H1 (cell line): ENCODE measurements around the gene BRMS1L. TPM values are rescaled to one million over a fixed set of nuclear protein-coding genes. Genes with fewer than 3 reads are reported as not detected.

Experiments
- CTCF ChIA-PET: fragments of 300-600 bp; sonication (Branson Sonifier 250); formaldehyde crosslinking; loops from one replicate; lab custom pipeline; 2021; ENCODE audit not compliant: partially characterized antibody; lab: Charles Lee
- POLR2A ChIA-PET: fragments of 300-600 bp; sonication (Branson Sonifier 250); formaldehyde crosslinking; loops from one replicate; lab custom pipeline; 2021; ENCODE audit warnings: inconsistent platforms; ENCODE audit not compliant: partially characterized antibody; lab: Charles Lee
- DNase-seq, 2 experiments: peaks; one replicate each; pipeline versions ENCODE4 v3.0.0 to v3.0.0-alpha.2; 2010 to 2022; ENCODE audit warnings: low spot score in 2 of 2, low read depth in 1 of 2, mixed read lengths in 1 of 2
- FAIRE-seq: peaks from 2 replicates; lab custom pipeline; 2011; peaks lifted over from hg19 to GRCh38; lab: Jason Lieb, UNC
- H2AFZ ChIP-seq: 2 replicates; pipeline ENCODE4 v1.8.1; 2012; ENCODE audit warnings: low read length, inconsistent platforms
- H2AK5ac ChIP-seq: 2 replicates; pipeline ENCODE4 v1.6.1; 2013; ENCODE audit warnings: low read depth, low read length
- H2BK120ac ChIP-seq: replicated peaks from 2 replicates; pipeline ENCODE3; 2013; ENCODE audit warnings: low read depth, low read length, inconsistent platforms
- H2BK12ac ChIP-seq: 2 replicates; pipeline ENCODE4 v1.6.1; 2013; ENCODE audit warnings: low read depth, low read length
- H2BK15ac ChIP-seq: 2 replicates; pipeline ENCODE4 v1.6.1; 2013; ENCODE audit warnings: low read length
- H2BK20ac ChIP-seq: 2 replicates; pipeline ENCODE4 v1.6.1; 2013; ENCODE audit warnings: low read length
- H2BK5ac ChIP-seq: 2 replicates; pipeline ENCODE4 v1.6.1; 2013; ENCODE audit warnings: low read depth, low read length
- H3K14ac ChIP-seq: 2 replicates; pipeline ENCODE4 v1.6.1; 2013; ENCODE audit warnings: inconsistent platforms; ENCODE audit not compliant: insufficient read length
- H3K18ac ChIP-seq: 2 replicates; pipeline ENCODE4 v1.6.1; 2013; ENCODE audit warnings: low read length; ENCODE audit errors: extremely low read depth
- H3K23ac ChIP-seq: 2 replicates; pipeline ENCODE4 v1.6.1; 2013; ENCODE audit warnings: inconsistent platforms; ENCODE audit not compliant: insufficient read length
- H3K23me2 ChIP-seq: 2 replicates; pipeline ENCODE4 v1.6.1; 2013; ENCODE audit warnings: low read depth, low read length
- H3K27ac ChIP-seq: 2 replicates; pipeline ENCODE4 v1.6.1; 2011; ENCODE audit warnings: low read depth, low read length, inconsistent platforms
- H3K27me3 ChIP-seq, 4 experiments: replicated peaks in 1 of 4; 1 replicate in 1 of 4; 2 replicates in 3 of 4; pipeline versions ENCODE4 v1.6.1 to v1.8.1; 2011 to 2013; ENCODE audit warnings: low read length in 3 of 4, mild to moderate bottlenecking in 3 of 4, inconsistent platforms in 2 of 4, mixed read lengths in 2 of 4, moderate library complexity in 1 of 4; ENCODE audit not compliant: control insufficient read depth in 3 of 4, insufficient read depth in 3 of 4; ENCODE audit errors: extremely low read depth in 1 of 4
- H3K36me3 ChIP-seq, 4 experiments: 2 replicates each; pipeline versions ENCODE4 v1.6.1 to v1.8.1; 2011 to 2013; ENCODE audit warnings: mild to moderate bottlenecking in 4 of 4, low read length in 3 of 4, moderate library complexity in 2 of 4, control low read depth in 1 of 4, inconsistent platforms in 1 of 4; ENCODE audit not compliant: insufficient read depth in 4 of 4, control insufficient read depth in 2 of 4
- H3K4ac ChIP-seq: replicated peaks from 2 replicates; pipeline ENCODE3; 2013; ENCODE audit warnings: low read length, low read depth, mixed read lengths, inconsistent platforms; ENCODE audit not compliant: insufficient read length
- H3K4me1 ChIP-seq, 4 experiments: replicated peaks in 1 of 4; 1 replicate in 1 of 4; 2 replicates in 3 of 4; pipeline versions ENCODE4 v1.6.1 to v1.8.1; 2011 to 2013; ENCODE audit warnings: low read length in 3 of 4, inconsistent platforms in 2 of 4, mixed read lengths in 1 of 4; ENCODE audit not compliant: insufficient read depth in 4 of 4, control insufficient read depth in 3 of 4
- H3K4me2 ChIP-seq, 2 experiments: 2 replicates each; pipeline versions ENCODE4 v1.6.1 to v1.8.1; 2011 to 2013; ENCODE audit warnings: low read depth in 2 of 2, low read length in 2 of 2, control low read depth in 1 of 2, inconsistent platforms in 1 of 2, mild to moderate bottlenecking in 1 of 2; ENCODE audit not compliant: insufficient read depth in 1 of 2
- H3K4me3 ChIP-seq, 4 experiments: fragments of 200-600, 300-600 bp in 1 of 4; sonication (generic), shearing (Covaris generic), sonication (Bioruptor Twin) in 1 of 4; 2 replicates each; pipeline versions ENCODE4 v1.5.1 to v1.8.1; 2011 to 2016; ENCODE audit warnings: low read length in 4 of 4, low read depth in 3 of 4, control low read depth in 2 of 4, inconsistent platforms in 2 of 4, mild to moderate bottlenecking in 2 of 4, mixed read lengths in 1 of 4, moderate library complexity in 1 of 4; ENCODE audit not compliant: insufficient read depth in 2 of 4; ENCODE audit errors: extremely low read depth in 1 of 4
- H3K56ac ChIP-seq: replicated peaks from 2 replicates; pipeline ENCODE3; 2013; ENCODE audit warnings: low read depth, mild to moderate bottlenecking, mixed read lengths, low read length, inconsistent platforms; ENCODE audit not compliant: insufficient read length
- H3K79me1 ChIP-seq: 2 replicates; pipeline ENCODE4 v1.6.1; 2013; ENCODE audit warnings: low read depth, low read length, control low read depth
- H3K79me2 ChIP-seq, 2 experiments: 2 replicates each; pipeline versions ENCODE4 v1.6.1 to v1.8.1; 2012 to 2013; ENCODE audit warnings: low read length in 2 of 2, mild to moderate bottlenecking in 2 of 2, inconsistent platforms in 1 of 2; ENCODE audit not compliant: insufficient read depth in 2 of 2, control insufficient read depth in 1 of 2
- H3K9ac ChIP-seq, 4 experiments: replicated peaks in 1 of 4; 1 replicate in 1 of 4; 2 replicates in 3 of 4; pipeline versions ENCODE4 v1.6.1 to v1.8.1; 2011 to 2013; ENCODE audit warnings: low read depth in 3 of 4, low read length in 3 of 4, control low read depth in 2 of 4, mild to moderate bottlenecking in 2 of 4, moderate library complexity in 2 of 4, inconsistent platforms in 1 of 4; ENCODE audit errors: extremely low read depth in 1 of 4
- H3K9me3 ChIP-seq, 2 experiments: 2 replicates each; pipeline versions ENCODE4 v1.6.1 to v1.8.1; 2012 to 2013; ENCODE audit warnings: mild to moderate bottlenecking in 2 of 2, moderate library complexity in 2 of 2, control low read depth in 1 of 2, inconsistent platforms in 1 of 2, low read depth in 1 of 2, low read length in 1 of 2, mixed read lengths in 1 of 2; ENCODE audit not compliant: insufficient read depth in 2 of 2
- H4K20me1 ChIP-seq, 2 experiments: replicated peaks in 1 of 2; 2 replicates each; pipeline versions ENCODE3 to v1.8.1; 2011 to 2013; ENCODE audit warnings: inconsistent platforms in 2 of 2, low read length in 2 of 2, mild to moderate bottlenecking in 1 of 2; ENCODE audit not compliant: insufficient read depth in 2 of 2, control insufficient read depth in 1 of 2
- H4K5ac ChIP-seq: 2 replicates; pipeline ENCODE4 v1.6.1; 2013; ENCODE audit warnings: low read length, low read depth, mixed read lengths, inconsistent platforms; ENCODE audit not compliant: insufficient read length
- H4K8ac ChIP-seq: 2 replicates; pipeline ENCODE4 v1.8.0; 2013; ENCODE audit warnings: mild to moderate bottlenecking, moderate library complexity, low read length, inconsistent platforms; ENCODE audit not compliant: insufficient read depth; ENCODE audit errors: extremely low read depth
- H4K91ac ChIP-seq: replicated peaks from 2 replicates; pipeline ENCODE3; 2013; ENCODE audit warnings: low read length, mixed read lengths, inconsistent platforms; ENCODE audit not compliant: insufficient read length
- GTF2F1 ChIP-seq: IDR thresholded peaks from 2 replicates; pipeline ENCODE4 v1.6.1; 2012; ENCODE audit warnings: low read depth, low read length, improper control_type of control experiment, borderline replicate concordance
- JUN ChIP-seq: IDR thresholded peaks from 2 replicates; pipeline ENCODE4 v1.6.1; 2011; ENCODE audit warnings: low read depth, mild to moderate bottlenecking, improper control_type of control experiment, low read length
- KDM4A ChIP-seq: IDR thresholded peaks from one replicate; pipeline ENCODE4 v1.7.1; 2012; ENCODE audit warnings: low read depth, mild to moderate bottlenecking, moderate library complexity, low read length, inconsistent platforms; ENCODE audit not compliant: severe bottlenecking
- RXRA ChIP-seq: IDR thresholded peaks from 2 replicates; pipeline ENCODE4 v1.6.1; 2011; ENCODE audit warnings: low read depth, mild to moderate bottlenecking, low read length, moderate library complexity; ENCODE audit not compliant: insufficient read depth
- SAP30 ChIP-seq: fragments of 300-600 bp; sonication (generic); IDR thresholded peaks from 2 replicates; pipeline ENCODE4 v1.7.1; 2012; ENCODE audit warnings: low read length, moderate library complexity, mild to moderate bottlenecking, inconsistent platforms; ENCODE audit not compliant: insufficient read depth, insufficient replicate concordance
- SP1 ChIP-seq: IDR thresholded peaks from 2 replicates; pipeline ENCODE4 v1.6.1; 2011; ENCODE audit warnings: low read depth, low read length
- ZNF274 ChIP-seq: IDR thresholded peaks from 2 replicates; pipeline ENCODE4 v1.7.0; 2012; ENCODE audit warnings: low read length, borderline replicate concordance; ENCODE audit errors: extremely low read depth
- WGBS, 2 experiments: shearing (Covaris generic) in 1 of 2; methylation state at CpG; one replicate each; pipeline versions ENCODE4 v1.1.6 to v1.1.7; 2013 to 2015; ENCODE audit warnings: low lambda C conversion rate in 2 of 2, mixed read lengths in 2 of 2, inconsistent platforms in 1 of 2, low coverage in 1 of 2, missing lambda C conversion rate in 1 of 2; ENCODE audit not compliant: insufficient replicate concordance in 2 of 2, insufficient coverage in 1 of 2, insufficient read length in 1 of 2; ENCODE audit errors: extremely low coverage in 1 of 2, missing lambda C conversion rate in 1 of 2; 5-methylcytosine and 5-hydroxymethylcytosine counted together
- polyA plus RNA-seq, 7 experiments: library from polyadenylated mRNA; depleted of rRNA in 3 of 7; stranded (reverse) in 5 of 7; unstranded in 2 of 7; fragments of >200 nt in 5 of 7; fragments of 200-250 nt in 2 of 7; gene quantifications; 1 replicate in 5 of 7; 2 replicates in 1 of 7; 4 replicates in 1 of 7; pipeline versions ENCODE4 v1.2.1 to v1.2.3, GENCODE V29; 2011 to 2013; ENCODE audit warnings: missing spikeins in 2 of 7, mixed read lengths in 2 of 7
- total RNA-seq: library from RNA; stranded (reverse); fragmentation: NEBNext Ultra II Directional; extraction: Animal tissue kit (Norgen Biotek cat#: 25700); gene quantifications from 2 replicates; pipeline ENCODE4 v1.2.1, GENCODE V29; 2021
- TF ChIP-seq, protein P1 (sequence below): IDR thresholded peaks from 2 replicates; pipeline ENCODE4 v1.6.1; 2012; ENCODE audit warnings: inconsistent platforms

Gene BRMS1L
- total and polyA plus RNA-seq, 2 of the 8 experiments (the other 6 are each of a cell fraction or from before 2014, with no cell fraction given): 4.4 to 10.9 TPM

DNA sequence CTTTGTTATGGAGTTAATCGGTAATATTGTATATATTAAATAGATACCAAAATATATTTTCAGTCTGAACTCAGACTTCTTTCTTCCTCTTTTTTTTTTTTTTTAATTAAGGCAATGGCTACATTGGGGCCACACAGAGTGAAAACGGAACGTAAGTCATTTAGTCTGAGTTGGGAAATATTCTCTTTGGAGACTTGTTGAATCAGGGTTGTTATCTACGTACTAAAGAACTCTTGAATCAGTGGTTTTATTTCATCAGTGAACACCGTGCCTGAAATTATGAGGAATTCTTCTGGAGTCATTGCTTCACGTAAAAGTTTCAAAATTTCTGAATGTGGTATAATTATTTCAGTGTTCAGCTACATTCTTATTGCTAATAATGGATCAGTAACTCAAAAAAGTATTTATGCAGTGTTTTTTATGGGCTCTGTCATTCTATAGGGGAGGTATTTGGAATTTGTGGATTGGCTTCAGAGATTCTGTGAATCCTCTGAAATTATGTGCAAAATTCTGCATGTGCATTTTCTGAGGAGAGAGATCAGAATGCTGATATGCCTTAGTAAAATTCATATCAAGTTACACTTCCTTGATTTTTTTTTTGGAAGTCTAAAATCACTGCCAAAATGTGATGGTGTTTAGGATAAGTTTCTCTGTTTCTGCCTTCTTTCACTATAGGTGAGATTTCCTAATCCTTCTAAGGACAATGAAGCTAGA, 39.6 kb downstream of the BRMS1L start:
- Histone ChIP-seq H2AFZ (no peak overlapping the region), H3K18ac (no peak overlapping the region), H2BK5ac (no peak overlapping the region), H3K4me2 (no peak overlapping the region), H2AK5ac (no peak overlapping the region), H3K27me3 (no peaks in the 10 kb centered on the region), H3K56ac (no peak overlapping the region), H4K20me1 (peaks cover 0 to 1% of the 10 kb centered on the region in 2 experiments), H3K23me2 (no peaks in the 10 kb centered on the region), H2BK12ac (no peak overlapping the region), H3K79me1 (no peaks in the 10 kb centered on the region), H3K79me2 (no peaks in the 10 kb centered on the region), H3K9ac (no peak overlapping the region), H3K4ac (no peak overlapping the region), H3K9me3 (no peaks in the 10 kb centered on the region), H3K23ac (no peak overlapping the region), H3K36me3 (peaks cover 0 to 19% (median 3%) of the 10 kb centered on the region in 4 experiments; a peak in 4 of 8 replicates), H4K91ac (no peak overlapping the region), H4K8ac (no peak overlapping the region), H3K4me3 (no peak overlapping the region), H2BK20ac (no peak overlapping the region), H4K5ac (no peak overlapping the region), H2BK120ac (no peak overlapping the region), H3K14ac (no peak overlapping the region), H3K4me1 (no peaks in the 10 kb centered on the region), H2BK15ac (no peak overlapping the region), H3K27ac (no peak overlapping the region)
- ChIA-PET POLR2A (no interaction called here), CTCF (interaction anchor here (0.6 kb wide), 1 partner anchor 12 kb away, joined by 3 read pairs; no protein-coding TSS in a partner anchor)
- FAIRE-seq: no peak
- DNase-seq: no peak
- WGBS, 2 experiments: 91% methylated on average over 6 of the region's 6 CpGs; no CpG with 5 or more reads in 1 of the 2 experiments
- TF ChIP-seq RXRA: no peak
- no peak for TF ChIP-seq ZNF274
- TF ChIP-seq SP1: no peak
- TF ChIP-seq, protein P1, sequence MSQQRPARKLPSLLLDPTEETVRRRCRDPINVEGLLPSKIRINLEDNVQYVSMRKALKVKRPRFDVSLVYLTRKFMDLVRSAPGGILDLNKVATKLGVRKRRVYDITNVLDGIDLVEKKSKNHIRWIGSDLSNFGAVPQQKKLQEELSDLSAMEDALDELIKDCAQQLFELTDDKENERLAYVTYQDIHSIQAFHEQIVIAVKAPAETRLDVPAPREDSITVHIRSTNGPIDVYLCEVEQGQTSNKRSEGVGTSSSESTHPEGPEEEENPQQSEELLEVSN: no peak
- no peak for TF ChIP-seq JUN
- TF ChIP-seq KDM4A: no peak
- no peak for TF ChIP-seq SAP30
- TF ChIP-seq GTF2F1: no peak
